Rectal smooth muscle tissue (tissue), 1 donor: ENCODE results near the gene OSBPL10.
"Not testable (repeated sequence)": the region's sequence is repeated elsewhere in the genome, so short reads cannot be mapped to it uniquely, and the experiment has no call there.

Experiments used
- H3K27ac ChIP-seq: one replicate; pipeline ENCODE4 v1.7.0; 2013; ENCODE audit warnings: low read depth, low read length, inconsistent platforms
- H3K27me3 ChIP-seq: one replicate; pipeline ENCODE4 v1.7.0; 2013; ENCODE audit warnings: low read length; ENCODE audit not compliant: control insufficient read depth, insufficient read depth
- H3K36me3 ChIP-seq: one replicate; pipeline ENCODE4 v1.7.0; 2013; ENCODE audit warnings: low read length; ENCODE audit not compliant: control insufficient read depth, insufficient read depth
- H3K4me1 ChIP-seq: one replicate; pipeline ENCODE4 v1.7.0; 2013; ENCODE audit warnings: low read length; ENCODE audit not compliant: control insufficient read depth, insufficient read depth
- H3K4me3 ChIP-seq: one replicate; pipeline ENCODE4 v1.7.0; 2013; ENCODE audit warnings: low read length
- H3K9ac ChIP-seq: one replicate; pipeline ENCODE4 v1.7.0; 2013; ENCODE audit warnings: low read length

OSBPL10 gene

DNA sequence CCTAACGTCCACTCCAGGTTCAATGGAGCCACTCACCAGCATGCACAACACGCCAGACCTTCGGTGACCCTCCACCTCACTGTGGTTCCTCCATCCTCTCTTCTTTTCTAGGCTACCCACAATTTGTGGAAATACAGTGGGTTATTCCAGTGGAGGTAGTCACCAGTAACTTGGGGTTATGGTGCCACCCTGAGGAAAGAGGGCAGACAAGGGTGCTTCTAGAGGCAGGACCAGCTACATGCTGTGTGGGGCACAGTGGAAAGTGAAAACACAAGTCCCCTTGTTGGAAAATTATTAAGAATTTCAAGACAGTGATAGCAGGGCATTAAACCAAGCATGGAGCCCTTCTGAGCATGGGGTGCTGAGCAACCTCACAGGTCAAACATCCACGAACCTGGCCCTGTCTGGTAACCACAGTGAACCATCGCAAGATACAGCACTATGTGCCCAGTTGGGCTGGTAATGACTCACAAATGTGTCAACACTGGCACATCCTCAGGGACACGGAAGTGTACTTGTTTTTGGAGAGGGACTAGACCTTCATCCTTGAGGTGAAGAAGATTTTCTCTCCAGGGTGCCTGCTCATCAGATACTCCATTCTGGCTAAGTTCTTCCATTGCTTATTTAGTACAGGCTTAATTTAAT is 281.6 kb downstream of the OSBPL10 start:
- Histone ChIP-seq H3K27me3 (no peaks in the 10 kb centered on the region), H3K36me3 (no peaks in the 10 kb centered on the region), H3K27ac (no peak overlapping the region), H3K4me1 (no peaks in the 10 kb centered on the region), H3K4me3 (no peak overlapping the region), H3K9ac (no peak overlapping the region)

DNA sequence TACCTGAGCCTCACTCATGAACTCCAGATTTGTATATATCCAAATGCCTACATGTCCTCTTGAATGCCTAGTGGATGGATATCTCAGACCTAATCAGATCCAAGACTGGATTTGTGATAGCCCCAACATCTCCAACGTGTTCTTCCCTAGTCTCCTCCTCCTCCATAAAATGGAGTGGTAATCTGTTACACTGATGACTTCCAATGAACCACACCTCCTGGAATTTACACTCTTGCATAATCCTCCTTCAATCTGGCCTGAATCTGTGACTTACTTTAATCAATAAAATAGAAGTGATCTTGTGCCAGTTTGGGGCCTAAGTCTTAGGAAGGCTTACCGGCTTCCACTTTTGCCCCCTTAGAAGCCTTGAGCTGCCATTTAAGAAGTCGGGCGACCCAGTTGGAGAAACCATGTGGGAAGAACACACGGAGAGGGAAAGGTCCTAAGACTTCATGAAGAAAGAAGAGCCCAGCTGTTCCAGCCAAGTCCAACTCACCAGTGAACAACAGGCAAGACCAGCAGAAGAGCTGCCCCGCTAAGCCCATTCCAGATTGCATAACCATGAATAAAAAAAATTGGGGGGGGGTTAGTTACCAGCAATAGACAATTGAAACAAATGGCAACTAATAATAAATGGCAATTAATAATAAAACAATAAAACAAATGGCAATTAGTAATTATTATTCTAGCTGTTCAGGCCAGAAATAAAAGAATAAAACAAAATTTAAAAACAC is 284.1 kb downstream of the OSBPL10 start:
- no peaks in the 10 kb centered on the region for H3K4me1 ChIP-seq
- H3K4me3 ChIP-seq: no peak overlapping the region
- no peak overlapping the region for H3K27ac ChIP-seq
- no peak overlapping the region for H3K9ac ChIP-seq
- no peaks in the 10 kb centered on the region for H3K36me3 ChIP-seq
- H3K27me3 ChIP-seq: no peaks in the 10 kb centered on the region

DNA sequence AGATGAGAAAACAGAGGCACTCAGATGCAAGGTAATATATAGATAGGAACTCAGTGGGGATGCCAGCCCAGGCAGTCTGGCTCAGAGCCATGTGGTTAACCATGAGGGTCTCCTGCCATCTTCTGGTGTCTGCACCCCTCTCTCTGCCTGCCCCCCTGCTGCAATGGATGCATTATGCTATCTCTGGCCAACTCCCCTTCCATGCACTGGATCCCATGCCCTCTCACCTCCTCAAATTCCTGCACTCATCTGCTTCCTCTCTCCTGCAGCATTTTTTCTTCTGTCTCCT is 285.1 kb downstream of the OSBPL10 start:
- Histone ChIP-seq H3K27me3 (no peaks in the 10 kb centered on the region), H3K36me3 (no peaks in the 10 kb centered on the region), H3K4me1 (no peaks in the 10 kb centered on the region), H3K27ac (no peak overlapping the region), H3K4me3 (no peak overlapping the region), H3K9ac (no peak overlapping the region)

DNA sequence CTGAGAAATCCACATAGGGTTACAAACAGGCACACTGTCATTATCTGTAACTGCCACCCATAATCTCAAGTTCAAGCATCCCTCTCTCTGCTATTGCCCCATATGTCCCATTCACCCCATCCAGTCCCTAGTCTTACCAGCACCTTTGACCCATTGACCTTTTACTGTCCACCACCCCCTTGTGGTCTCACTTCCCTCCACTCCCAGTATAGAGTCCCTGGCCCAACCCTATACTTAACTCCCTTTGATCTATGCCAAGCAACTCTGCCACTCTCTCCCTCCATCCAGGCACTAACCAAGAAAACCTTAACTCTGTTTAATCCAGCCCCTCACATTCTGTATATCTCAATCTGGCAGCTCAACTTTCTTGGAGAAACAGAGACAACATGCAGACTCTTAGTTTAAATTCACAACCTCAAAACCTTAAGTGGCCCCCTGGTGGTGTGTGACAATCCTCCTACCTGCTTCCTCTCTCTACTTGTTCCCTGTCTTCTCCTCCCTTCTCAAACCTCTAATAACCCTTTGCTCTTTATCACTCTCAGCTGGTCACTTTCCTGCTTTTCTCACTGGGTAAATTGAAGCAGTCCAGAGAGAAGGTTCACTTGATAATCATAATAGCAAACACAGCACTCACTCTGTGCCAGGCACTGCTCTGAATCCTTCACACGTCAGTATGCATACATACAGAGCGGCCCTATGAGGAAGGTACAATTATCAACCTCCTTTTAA is 285.6 kb downstream of the OSBPL10 start:
- no peaks in the 10 kb centered on the region for H3K27me3 ChIP-seq

DNA sequence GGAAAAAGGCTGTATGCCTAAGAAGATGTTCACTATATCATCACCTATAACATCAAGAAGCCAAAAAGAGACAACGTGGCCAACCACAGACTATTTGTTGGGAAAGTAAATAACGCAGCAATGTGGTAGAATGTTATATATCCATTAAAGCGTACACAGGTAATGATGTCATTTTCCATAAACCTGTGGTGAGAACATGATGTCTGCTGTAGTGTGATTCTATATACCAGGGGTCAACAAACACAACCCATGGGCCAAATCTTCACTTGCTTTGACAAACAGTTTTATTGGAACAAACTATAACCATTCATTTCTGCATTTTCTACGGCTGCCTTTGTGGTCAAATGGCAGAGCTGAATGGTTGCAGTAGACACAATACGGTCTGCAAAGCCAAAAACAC is 287.7 kb downstream of the OSBPL10 start:
- H3K4me3 ChIP-seq: no peak overlapping the region
- no peaks in the 10 kb centered on the region for H3K27me3 ChIP-seq
- no peak overlapping the region for H3K27ac ChIP-seq
- H3K36me3 ChIP-seq: no peaks in the 10 kb centered on the region
- H3K9ac ChIP-seq: no peak overlapping the region
- H3K4me1 ChIP-seq: no peaks in the 10 kb centered on the region

More for the DNA sequence above, 285.6 kb downstream of the OSBPL10 start:
- Histone ChIP-seq H3K4me3 (no peak overlapping the region), H3K36me3 (no peaks in the 10 kb centered on the region), H3K9ac (no peak overlapping the region), H3K4me1 (no peaks in the 10 kb centered on the region), H3K27ac (no peak overlapping the region)

DNA sequence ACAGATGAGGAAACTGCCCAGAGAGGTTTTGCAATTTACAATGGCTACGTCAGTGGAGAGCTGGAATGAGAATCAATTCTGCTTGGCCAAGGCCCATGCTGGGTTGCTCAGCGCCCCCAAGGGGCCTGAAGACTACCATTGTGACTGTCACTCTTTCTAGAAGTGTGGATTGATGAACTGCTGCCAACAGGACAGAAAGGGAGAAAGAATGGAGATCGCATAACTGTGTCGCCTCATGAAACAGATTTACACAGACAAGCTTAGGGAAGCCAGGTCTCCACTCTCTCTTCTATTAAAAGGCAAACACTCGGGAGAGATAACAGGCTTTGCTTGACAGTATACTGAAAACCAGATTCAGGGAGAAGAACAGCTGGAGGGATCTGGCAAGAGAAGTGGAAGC is 288.3 kb downstream of the OSBPL10 start:
- Histone ChIP-seq H3K4me1 (no peaks in the 10 kb centered on the region), H3K4me3 (no peak overlapping the region), H3K36me3 (no peaks in the 10 kb centered on the region), H3K9ac (no peak overlapping the region), H3K27ac (no peak overlapping the region), H3K27me3 (no peaks in the 10 kb centered on the region)

DNA sequence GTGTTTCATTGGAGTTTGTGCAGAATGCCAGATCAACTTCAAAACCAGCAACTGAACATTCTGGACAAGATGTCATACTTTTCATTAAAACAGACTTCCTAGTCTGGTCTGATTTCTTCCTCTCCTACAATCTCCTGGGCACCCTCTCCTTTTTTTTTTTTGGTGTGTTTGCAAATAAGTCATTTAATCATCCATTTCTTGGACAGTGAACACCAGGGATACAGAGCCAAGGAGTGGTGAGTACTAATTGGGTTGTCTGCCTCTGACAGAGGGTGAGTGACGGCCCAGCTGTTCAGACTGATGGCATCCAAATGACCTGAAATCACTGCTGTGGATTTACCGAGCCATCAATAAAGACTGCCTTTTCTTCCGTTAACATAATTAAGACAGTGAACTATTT is 290.3 kb downstream of the OSBPL10 start:
- no peaks in the 10 kb centered on the region for H3K4me1 ChIP-seq
- H3K27ac ChIP-seq: no peak overlapping the region
- no peak overlapping the region for H3K4me3 ChIP-seq
- H3K27me3 ChIP-seq: no peaks in the 10 kb centered on the region
- H3K36me3 ChIP-seq: no peaks in the 10 kb centered on the region
- no peak overlapping the region for H3K9ac ChIP-seq

DNA sequence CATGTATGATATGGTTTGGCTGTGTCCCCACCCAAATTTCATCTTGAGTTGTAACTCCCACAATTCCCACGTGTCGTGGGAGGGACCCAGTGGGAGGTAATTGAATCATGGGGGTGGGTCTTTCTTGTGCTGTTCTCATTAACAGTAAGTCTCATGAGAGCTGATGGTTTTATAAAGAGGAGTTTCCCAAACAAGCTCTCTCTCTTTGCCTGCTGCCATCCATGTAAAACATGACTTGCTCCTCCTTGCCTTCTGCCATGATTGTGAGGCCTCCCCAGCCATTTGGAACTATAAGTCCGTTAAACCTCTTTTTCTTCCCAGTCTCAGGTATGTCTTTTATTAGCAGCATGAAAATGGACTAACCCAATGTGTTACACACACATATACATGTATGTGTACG is 291.5 kb downstream of the OSBPL10 start:
- not testable (repeated sequence) for H3K4me1 ChIP-seq, H3K36me3 ChIP-seq, H3K27me3 ChIP-seq, H3K4me3 ChIP-seq, H3K27ac ChIP-seq, H3K9ac ChIP-seq

DNA sequence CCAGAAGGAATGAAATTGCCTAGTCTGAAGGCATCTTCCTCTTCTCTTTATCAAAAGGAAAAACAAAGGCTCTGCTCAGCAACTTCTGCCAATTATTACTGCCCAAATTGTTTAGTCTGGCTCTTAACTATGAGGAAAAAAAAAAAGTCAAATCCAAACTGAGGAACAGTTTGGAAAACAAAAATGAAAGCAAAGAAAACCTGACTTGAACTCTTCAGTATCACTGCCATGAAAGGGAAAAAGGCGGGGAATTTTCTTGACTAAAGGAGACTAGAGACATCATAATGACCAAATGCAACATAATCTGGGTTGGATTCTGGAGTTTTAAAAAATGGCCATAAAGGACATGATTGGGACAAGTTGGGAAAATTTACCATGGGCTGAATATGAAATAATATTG is 292.1 kb downstream of the OSBPL10 start:
- no peaks in the 10 kb centered on the region for H3K36me3 ChIP-seq
- H3K4me3 ChIP-seq: no peak overlapping the region
- H3K9ac ChIP-seq: no peak overlapping the region
- H3K27me3 ChIP-seq: no peaks in the 10 kb centered on the region
- H3K4me1 ChIP-seq: no peaks in the 10 kb centered on the region
- no peak overlapping the region for H3K27ac ChIP-seq

DNA sequence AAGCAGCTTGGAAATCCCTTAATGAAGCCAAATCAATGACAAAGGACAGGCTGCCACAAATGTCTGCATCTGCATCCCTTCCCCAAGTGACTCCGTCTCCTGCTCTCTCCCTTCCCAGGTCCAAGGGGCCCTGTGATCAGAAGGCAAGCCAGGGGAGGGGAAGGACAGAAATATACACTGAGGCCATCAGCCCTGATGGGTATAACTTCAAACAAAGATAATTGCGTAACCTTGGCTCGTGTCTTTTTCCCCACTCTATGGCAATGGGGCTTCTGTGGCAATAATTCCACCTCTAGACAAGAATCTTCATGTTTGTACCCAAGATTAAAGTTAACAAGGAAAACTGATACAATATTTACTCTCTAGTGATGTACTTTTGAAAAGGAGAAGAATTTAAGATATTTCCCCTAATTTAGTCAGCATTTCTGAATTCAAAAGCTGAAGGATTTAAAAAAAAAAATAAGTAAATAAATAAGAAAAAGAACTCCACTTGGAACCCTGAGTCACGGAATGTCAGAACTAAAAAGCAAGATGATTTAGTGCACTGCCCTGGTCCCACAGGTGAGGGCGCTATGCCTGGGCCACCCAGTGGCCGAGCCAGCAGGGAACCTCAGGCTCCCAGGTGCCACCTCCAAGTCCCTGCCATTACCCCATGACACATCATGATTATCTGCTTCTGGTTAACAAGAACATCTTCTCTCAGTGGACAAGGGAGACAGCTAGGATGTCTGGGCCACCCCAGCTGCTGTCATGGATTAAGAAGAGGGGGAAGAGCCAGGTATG is 293.9 kb downstream of the OSBPL10 start:
- no peaks in the 10 kb centered on the region for H3K4me1 ChIP-seq
- no peak overlapping the region for H3K27ac ChIP-seq
- H3K36me3 ChIP-seq: no peaks in the 10 kb centered on the region
- H3K27me3 ChIP-seq: no peaks in the 10 kb centered on the region
- no peak overlapping the region for H3K4me3 ChIP-seq
- no peak overlapping the region for H3K9ac ChIP-seq

DNA sequence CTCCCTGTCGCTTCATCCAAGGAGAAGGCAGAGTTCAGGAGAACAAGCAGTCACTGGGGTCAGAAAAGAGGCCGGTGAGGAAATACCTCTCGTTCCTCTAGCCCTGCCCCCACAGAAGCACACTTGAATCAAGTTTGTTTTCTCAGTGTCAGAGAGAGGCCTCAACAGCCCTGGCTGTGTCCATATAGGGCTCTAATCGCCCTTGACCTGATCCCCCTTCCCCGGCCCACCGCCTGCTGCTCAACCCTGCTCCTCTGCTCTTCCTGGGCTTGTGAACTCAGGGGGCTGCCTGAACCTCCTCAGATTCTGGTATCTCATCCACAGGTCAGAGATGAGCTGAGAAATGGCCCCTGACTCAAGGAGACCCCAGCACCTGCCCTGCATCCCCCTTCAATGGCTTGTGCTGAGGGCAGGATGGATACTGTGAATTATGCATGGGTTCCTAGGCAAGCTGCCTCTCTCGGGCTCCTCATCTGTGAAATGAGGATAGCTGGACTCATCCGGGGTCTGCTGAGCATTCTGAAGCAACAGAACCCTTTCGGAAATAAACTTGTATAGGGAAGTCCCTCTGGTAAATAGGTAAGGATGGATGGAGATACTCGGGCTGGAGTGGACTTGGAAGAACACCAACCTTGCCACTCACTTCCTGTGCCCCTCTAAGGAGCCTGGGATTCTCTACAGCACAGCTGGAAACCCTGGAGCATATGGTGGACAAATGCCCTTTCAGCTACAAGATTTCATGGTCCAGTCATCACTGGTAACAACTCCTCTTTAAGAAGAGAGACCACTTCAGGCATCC is 300.8 kb downstream of the OSBPL10 start:
- no peak overlapping the region for H3K9ac ChIP-seq
- H3K4me3 ChIP-seq: no peak overlapping the region
- no peaks in the 10 kb centered on the region for H3K36me3 ChIP-seq
- no peak overlapping the region for H3K27ac ChIP-seq
- no peaks in the 10 kb centered on the region for H3K27me3 ChIP-seq
- no peaks in the 10 kb centered on the region for H3K4me1 ChIP-seq

DNA sequence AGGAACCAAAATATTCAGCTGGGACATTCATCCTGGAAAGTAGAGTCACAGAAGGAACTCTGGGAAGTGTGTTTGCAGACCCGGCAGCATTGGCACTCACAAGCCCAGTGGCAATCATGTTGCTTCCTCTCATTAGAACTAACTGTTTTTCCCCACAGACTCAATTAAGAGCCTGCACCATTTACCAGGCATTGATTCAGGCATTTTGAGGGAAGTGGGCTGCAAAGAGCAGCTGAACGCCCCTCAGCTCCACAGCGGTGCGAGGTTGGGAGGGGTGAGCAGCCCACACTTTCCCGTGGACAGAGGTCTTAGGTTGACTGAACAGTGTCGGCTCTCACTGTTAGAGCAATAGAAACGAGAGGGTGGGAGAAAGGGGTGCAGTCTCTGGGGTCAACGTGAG is 304.5 kb downstream of the OSBPL10 start:
- Histone ChIP-seq H3K27me3 (no peaks in the 10 kb centered on the region), H3K4me3 (no peak overlapping the region), H3K27ac (no peak overlapping the region), H3K9ac (no peak overlapping the region), H3K4me1 (no peaks in the 10 kb centered on the region), H3K36me3 (no peaks in the 10 kb centered on the region)
